NCI-H524 (cell line): ENCODE results near the gene CACNB2.
"Not testable (repeated sequence)": the region's sequence is repeated elsewhere in the genome, so short reads cannot be mapped to it uniquely, and the experiment has no call there.

Experiments
- DNase-seq, 2 experiments: peaks; one replicate each; lab custom pipeline; 2025; lab: John Stamatoyannopoulos, UW

CACNB2 gene

DNA sequence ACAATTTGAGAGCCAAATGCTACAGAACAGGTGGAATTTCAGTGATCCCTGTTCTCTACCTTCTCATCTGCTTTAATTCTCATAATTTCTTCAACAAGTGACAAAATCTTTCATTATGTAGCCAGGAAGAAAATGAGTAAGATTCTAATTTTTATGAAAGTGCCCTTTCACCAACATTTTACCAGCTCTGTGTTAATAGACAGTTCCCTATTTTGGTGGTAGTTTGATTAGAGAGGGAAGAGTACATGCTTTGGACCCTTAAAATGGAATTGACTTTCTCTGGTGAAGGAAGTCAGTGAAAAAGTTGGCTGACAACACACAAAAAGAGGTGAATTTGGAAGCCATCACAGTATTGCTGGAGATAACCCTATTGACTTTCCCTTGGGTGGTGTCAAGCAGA, 61.7 kb downstream of the CACNB2 start:
- no peak for DNase-seq

DNA sequence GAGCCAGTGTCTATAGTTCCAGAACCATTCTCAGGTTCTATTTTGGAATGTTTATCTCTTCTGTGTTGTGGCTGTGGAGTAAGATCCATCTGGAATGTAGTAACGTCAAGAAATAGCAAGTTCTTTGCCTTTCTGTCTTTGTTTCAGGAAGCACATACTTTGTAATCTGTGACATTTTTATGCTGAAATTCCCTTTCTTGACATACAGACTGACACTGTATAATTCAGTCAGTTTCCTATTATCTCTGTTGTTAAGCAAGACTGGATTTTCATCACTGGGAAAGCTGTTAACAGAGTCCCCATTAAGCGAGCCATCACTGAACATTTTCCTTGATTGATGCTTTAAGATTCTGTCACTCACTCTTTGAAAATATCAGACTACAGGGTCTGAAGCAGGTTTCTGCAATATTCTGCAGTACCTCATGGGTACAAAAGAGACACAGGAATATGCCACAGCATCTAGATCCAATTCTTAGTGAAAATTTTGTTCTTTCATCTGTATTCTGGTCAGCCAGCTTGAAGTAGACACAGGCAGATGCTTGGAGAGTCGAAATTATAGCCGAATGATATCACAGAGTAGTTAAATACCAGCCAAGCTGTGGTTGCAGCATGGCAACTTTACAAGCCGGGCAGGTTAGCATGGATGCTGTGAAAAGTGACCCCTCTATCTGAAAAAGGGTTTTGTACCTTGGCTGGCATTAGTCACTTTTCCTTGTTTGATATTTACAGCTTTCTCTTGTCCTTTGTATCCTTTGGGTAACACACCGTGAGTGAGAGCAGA, 62.6 kb downstream of the CACNB2 start:
- no peak for DNase-seq

DNA sequence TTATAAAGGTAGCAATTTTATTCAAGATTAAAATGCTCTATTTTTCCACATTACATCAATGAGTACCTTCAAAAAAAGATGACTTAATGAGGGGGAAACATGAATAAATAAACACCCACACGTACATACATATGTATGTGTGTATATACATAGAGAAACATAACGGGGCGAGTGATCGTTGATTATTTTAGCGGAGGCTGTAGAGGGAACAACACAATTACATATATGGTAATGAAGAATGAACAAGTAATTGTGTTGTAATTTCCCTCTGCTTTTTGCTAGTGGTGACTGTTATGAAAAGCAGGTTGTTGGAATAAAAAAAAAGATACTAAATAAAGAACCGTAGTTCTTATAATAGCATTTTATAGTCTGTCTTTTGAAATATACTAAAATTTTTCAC, 63.2 kb downstream of the CACNB2 start:
- DNase-seq, result no peak

DNA sequence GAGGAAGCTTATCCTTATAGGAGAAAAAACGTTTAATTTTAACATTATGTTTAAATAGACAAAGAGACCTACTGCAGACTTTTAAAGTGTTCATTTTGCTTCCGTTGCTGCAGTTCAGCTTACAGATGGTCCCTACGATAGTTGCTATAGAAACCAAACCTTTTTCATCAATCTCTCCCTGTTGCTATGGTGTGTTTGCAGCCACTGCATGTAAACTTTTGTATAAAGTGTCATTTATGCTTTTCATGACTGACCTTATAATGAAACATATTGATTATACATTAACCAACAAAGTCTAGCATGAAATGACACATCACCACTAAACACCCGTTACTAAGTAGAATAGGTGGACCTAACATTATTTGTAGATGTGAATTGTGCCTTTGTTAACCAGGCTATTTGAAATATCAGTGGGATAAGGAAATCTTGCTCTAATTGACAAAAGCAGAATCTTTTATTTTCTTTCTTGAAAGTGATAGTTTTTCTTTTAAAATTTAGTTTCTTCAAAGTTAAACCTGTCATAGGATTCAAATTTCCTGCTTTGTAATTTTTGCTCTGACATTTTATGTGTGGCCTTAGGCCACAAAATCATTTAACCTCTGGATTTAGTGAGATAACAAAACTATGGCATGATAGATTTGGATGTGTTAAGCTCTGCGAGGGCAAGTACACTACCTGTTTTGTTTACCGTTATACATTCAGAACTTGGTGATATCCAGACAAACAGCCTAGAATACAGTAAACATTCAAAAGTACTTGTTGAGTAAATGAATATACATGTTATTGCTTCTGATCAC, 64.0 kb downstream of the CACNB2 start:
- no peak for DNase-seq

DNA sequence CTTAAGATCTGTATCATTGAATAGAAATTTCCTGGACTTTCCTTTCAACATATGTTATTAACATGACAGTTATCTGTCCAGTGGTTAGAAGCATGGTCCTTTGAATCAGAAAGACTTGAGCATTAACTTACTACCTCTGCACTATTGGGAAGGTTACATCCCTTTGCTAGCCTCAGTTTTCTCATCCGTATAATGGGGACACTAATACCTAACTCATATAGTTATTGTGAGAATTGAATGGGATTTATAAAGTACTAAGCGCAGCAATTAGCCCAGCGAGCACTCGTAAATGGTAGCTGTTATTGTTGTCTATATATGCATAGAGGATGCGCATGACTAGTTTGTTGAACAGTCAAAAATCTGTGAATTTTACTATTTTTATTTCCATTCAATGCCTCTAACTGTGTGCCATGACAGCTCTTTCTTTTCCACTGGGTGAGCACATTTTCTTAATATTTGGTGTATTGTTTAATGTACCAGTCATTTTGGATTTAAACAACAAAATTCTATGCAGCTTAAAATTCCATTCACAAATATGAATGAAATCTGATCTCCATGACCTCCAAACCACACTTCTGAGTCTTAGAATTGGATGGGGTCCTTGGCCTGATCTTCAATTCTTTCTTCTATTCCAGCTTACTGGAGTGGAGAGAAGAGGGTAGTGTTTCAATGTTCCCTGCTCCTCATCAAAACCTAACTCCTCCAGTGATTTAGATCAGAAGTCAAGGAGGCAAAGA, 65.0 kb downstream of the CACNB2 start:
- no peak for DNase-seq

DNA sequence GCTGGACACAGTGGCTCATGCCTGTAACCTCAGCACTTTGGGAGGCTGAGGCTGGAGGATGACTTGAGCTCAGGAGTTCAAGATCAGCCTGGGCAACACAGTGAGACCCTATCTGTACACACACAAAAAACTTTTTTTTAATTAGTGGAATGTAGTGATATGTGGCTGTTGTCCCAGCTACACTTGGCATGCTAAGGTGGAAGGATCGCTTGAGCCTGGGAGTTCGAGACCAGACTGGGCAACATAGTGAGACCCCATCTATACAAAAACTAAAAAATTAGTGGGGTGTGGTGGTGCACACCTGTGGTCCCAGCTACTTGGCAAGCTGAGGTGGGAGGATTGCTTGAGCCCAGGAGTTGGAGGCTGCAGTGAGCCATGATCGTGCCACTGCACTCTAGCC, 68.0 kb downstream of the CACNB2 start:
- not testable (repeated sequence) for DNase-seq

DNA sequence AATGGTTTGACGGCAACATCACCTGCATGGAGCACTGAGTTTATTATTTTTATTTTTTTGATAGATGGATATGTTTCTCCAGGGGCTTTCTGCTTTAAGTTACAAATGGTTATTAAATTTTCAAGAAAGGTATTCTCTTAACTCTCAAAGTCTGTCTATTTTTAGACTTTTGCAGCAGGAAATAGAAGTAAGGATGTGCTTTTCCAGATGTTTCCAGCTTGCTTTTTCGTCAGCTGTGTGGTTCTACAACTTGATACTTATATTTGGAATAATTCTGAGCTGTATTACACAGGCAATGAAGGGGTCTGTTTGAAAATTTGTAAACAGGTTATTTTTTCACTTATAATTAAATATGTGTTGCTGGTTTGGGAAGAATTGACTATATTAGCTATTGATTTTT, 69.0 kb downstream of the CACNB2 start:
- no peak for DNase-seq

DNA sequence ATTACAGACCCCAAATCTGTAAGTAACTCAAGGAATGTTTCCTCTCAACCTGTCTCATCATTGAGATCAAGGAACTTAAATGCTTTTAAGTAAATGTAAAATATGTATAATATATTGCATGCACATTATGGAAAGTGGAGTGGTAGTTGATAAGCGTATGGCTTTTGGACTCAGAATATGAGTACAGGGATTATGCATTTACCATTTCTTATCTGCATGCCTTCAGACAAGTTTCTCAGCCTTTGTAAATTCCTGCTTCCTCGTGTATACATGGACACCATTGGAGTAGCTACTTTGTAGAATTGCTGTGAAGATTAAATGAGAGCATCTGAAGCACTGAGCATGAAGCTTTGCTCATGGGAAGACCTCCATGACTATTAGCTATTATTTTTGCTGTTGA, 70.5 kb downstream of the CACNB2 start:
- no peak for DNase-seq

DNA sequence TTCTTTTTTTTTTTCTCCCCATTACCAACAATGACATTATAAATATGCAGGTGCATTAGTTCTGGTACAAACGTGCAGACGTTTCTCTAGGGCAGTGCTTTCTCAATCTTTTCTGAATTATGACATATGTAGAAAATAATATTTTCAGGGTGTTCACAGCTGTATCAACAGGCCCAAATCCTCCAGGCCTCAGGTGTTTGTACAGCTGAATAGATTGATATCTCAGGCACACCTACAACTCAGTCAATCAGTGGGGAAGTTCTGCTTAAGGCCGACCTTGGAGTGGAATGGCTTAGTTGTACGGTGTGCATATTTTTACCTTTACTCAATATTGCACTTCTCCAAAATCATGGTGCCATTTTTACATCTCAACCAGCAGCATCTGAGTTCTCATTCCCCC, 71.6 kb downstream of the CACNB2 start:
- DNase-seq, result no peak

DNA sequence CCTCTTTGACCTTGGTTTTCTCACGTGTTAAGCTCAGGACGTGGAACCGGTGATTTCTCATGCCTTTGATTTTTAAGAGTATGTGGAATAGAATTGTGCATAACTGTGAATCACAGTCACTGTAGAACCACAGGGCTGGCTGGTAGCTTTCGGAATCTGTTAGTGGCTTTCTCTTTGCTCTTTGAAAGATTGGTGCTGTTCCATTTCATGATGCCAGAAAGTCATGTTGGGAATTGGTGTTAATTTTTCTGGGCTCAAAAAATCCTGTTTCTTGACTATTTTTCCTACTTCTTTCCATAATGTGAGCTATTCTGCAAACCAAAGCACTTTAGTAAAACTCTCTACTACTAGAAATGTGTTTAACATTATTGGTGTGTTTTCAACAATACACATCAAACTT, 73.0 kb downstream of the CACNB2 start:
- no peak for DNase-seq

DNA sequence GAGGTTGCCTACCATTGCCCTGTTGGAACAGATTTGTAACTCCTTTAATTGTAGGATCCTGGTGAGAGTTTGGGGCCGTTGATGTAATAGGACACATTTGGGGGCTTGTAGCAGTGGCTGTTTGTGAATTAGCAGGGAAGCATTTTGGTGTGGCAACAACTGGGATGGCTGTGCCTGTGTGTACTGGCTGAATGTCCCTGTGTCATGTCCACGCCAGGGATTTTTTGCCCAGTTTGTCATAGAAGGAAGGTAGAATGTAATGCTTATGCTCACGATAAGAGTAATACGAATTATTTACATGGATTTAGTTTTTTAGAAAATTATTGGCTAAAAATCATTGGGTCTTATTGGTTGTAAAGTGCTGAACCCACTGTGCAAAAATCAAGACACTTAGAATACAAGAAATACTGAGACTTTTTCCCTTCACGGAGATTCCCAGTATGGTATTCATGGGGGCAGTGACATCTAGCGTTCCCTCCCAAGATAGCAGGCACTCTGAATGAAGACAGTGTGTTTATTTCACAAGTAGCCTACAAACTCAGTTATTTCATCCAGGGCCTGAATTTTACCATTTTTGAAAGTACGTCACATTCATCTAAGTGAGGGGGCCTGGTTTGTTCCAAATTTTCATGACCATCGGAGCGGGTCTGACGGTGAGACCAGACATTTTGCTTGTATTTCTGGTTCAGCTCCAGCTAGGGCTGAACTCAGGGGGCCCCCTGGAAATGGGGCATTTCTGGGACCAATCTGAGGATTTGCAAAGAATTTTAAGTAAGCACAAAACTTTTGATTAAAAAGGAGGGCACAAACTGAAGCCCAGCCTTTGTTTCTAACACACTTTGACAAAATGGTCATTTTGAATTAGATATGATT, 74.7 kb downstream of the CACNB2 start:
- peak in 1 of 2 experiments; percentile 25 for DNase-seq

DNA sequence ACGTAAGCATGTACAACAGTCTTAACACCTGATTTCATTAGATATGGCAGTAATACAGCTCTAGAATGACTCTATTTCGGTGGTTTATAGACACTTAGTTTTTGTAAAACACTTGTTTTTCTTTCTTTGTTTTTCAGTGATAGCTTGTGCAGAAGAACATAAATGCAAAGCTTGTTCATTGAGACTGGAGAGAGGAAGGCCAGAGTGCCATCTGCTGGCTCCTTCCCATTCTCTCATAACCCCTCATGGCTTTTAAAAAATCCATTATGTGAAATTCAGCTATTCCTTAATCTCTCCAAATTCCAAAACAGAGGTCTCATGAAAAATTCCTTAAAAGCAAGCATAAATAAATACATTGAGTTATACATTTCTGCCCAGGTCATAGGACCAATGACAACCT, 76.3 kb downstream of the CACNB2 start:
- peak in 1 of 2 experiments; percentile 19 for DNase-seq

DNA sequence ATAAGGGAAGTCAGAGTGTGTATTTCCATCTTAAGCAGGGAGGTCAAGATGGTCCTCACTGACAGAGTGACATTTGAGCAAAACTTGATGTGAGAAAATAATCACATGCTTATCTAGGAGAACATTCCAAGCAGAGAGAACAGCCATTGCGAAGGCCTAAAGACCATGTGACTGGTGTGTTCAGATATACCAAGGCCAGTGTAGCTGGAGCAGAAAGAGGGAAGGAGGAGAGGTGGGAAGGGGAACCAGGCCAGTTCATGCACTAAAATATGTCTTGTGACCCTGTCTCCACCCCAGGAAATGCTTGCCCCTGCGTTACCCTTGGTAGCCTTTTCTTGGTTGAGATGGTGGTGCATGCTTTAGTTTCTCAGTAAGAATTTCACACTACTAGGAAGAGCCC, 77.4 kb downstream of the CACNB2 start:
- DNase-seq, result no peak

DNA sequence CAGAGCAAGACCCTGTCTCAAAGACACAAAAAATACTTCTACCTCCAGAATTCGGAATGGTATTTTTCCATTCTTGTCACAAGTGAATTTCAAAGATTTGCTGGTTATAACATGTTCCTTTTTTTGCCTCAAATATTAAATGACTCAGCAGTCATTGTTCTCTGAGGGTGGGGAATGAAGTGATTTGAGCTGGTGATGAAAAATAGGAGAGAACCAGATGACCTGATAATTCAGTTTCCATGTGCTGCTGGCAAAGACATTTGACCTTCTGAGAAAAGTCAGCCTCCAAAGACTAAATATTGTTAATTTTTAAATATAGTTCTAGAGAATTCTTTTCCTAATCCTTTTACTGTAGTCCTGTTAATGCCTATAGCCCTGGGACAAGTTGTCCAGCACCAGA, 78.9 kb downstream of the CACNB2 start:
- no peak for DNase-seq

DNA sequence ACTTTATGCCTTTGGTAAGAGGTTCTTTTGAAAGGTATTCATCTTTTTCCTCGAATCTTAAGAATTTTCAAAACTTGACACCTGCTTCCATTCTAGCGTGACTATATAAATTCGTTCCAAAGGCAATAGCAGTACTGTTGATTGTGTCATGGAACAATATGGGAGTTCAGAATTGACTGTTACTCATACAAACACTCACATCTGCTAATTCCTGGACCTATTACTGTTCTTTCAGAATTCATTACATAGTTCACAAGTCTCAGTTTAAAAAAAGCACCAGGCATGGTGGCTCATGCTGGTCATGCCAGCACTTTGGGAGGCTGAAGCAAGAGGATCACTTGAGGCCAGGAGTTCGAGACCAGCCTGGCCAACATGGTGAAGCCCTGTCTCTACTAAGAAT, 80.9 kb downstream of the CACNB2 start:
- DNase-seq, result no peak

DNA sequence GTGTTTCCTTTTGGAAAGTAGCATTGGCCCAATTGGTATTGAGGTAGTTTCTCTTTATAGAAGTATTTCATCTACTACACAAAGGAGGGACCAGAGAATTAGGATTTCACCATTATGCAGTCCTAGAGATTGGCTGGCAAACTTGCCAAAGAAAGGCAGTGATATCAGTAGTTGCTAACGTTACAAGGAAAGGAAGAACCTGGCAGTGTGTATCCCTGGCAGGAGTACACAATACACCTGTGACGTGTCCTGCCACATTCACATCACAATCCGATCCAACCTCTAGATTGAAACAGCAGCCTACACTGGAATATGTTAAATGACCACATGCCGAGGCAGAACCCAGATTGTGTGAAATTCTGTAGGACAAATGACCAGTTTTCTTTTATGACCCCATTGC, 81.7 kb downstream of the CACNB2 start:
- no peak for DNase-seq

DNA sequence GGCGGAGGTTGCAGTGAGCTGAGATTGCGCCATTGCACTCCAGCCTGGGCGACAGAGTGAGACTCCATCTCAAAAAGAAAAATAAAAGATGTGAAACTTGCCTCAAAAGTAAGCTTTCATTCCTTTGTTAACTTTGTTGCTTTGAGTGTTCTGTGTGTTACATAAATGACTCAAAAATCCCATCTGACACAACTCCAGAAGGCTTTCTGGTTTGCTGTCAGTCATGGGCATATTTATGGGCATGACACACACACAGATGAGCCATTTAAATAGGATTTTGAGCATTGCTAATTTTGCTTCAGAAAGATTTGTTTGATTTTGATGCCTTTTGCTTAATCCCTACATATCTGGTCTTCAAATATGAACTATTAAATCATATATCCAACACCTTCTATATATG, 82.6 kb downstream of the CACNB2 start:
- no peak for DNase-seq

DNA sequence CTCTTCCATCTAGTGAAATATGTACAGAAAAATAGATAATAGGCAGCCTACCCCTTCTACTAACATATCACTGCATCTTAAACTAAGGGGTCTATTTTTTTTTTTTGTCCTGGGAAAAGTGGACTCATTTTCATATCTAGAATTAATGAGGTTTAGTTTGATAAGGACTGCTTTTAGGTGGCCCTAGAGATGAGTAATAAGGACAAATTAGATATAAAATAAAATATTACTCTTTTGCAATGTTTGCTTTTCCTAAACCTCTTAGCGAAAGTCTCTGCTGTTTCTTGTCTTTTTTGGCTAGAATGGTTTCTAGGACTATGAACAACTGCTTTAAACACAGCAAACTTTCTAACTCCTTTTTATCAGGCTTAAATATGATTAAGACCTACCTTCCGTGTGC, 83.7 kb downstream of the CACNB2 start:
- DNase-seq, result no peak

DNA sequence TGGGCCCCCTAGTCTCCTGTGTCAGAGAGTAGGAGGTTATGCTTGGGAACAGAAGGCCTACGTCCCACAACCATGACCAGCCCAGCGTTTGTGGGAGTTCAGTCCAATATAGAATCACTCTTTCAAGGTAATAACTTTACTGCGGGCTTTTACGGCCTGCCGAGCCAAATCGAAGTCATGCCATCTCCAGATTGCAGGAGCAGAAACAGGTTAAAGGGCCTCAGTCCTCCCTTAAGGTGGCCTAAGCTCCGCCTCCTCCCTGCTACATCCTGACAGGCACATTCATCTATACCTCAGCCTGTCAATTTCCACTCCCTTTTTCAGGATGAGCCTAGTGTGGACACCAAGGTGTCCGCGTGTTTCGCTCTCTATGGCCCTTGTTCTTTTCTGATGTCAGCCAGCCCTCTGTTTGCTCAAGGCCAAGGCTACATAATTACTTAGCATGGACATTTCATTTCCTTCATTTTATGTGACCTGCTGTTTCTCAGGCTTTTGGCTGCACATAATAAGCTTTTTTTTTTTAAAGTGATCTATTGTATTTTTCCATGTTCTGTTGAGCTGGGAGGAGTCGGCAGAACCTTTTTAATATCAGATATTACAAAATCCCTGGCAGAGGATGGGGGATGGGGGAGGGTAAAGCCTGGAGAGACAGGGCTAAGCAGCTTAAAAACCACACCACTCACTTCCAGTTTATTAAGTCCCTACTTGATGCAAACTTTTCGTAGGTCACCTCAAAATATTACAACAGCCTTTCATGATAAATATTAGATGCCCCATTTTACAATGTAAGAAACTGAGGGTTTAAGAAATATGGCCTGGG, 84.6 kb downstream of the CACNB2 start:
- peak in 1 of 2 experiments; percentile 1 for DNase-seq

DNA sequence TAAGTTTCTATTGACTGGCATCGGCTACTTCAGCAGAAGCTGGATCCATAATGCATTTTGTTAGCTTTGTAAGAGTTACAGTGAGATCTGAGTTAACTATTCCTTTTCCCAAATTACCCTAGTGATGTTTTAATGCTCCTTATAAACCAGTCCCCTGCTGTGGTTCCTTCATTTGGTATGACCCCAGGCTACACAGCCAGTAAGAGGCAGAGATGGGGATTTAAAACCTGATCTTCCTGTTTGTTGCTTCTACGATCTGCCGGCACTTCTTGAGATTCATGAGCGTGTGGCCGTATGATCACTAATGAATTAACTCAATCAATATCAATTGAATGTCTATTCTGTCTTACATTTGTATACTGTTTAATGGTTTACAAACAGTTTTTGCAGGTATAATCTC, 86.1 kb downstream of the CACNB2 start:
- DNase-seq, result no peak

DNA sequence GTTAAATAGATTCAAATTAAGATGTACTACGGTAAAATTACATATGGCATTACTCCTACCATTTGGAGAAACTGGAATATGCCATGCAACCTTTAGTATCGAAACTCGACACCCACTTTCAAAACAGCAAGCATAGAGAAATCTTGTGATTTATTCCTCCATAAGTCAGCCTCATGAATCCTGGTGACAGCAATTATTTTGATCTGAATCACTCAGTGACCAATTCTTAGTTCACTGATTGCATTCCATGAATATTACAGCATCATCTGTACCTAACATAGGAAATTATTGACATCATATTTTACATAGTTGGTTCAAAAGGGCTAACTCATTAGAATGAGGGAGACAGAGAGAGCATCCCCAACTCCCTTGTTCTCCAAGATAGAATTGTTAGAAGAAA, 89.6 kb downstream of the CACNB2 start:
- DNase-seq, result peak in 1 of 2 experiments; percentile 13
